Stimulated activated CD8-positive, alpha-beta memory T cell treated with anti-CD3 and anti-CD28 coated beads, Interleukin-12 subunit alpha, Interleukin-12 subunit beta, amount 100 ng/mL, for 24 hours (primary cell): ENCODE data around the gene PI4K2A.
"Not testable (repeated sequence)": the region's sequence is repeated elsewhere in the genome, so short reads cannot be mapped to it uniquely, and the experiment has no call there.

Source experiments
- DNase-seq: peaks from one replicate; pipeline ENCODE4 v3.0.0-alpha.2; 2020; ENCODE audit errors: extremely low read depth

The PI4K2A gene

DNA sequence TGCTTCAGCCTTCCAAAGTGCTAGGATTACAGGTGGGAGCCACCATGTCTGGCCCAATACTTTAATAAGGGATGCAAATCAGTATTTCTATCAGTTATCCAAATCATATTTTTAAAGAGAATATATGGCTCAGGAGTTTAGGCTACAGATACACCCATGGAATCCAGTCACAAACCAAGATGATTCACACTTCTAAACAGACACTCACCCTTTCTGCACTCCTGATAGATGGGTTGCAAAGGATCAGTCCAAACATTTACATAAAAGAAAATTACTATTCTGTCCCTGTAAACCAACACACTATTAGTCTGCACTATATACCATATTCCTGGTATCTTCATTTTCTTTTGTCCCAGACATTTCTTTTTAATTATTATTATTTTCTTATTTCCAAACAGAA is 9.4 kb upstream of the PI4K2A start:
- DNase-seq, result no peak

DNA sequence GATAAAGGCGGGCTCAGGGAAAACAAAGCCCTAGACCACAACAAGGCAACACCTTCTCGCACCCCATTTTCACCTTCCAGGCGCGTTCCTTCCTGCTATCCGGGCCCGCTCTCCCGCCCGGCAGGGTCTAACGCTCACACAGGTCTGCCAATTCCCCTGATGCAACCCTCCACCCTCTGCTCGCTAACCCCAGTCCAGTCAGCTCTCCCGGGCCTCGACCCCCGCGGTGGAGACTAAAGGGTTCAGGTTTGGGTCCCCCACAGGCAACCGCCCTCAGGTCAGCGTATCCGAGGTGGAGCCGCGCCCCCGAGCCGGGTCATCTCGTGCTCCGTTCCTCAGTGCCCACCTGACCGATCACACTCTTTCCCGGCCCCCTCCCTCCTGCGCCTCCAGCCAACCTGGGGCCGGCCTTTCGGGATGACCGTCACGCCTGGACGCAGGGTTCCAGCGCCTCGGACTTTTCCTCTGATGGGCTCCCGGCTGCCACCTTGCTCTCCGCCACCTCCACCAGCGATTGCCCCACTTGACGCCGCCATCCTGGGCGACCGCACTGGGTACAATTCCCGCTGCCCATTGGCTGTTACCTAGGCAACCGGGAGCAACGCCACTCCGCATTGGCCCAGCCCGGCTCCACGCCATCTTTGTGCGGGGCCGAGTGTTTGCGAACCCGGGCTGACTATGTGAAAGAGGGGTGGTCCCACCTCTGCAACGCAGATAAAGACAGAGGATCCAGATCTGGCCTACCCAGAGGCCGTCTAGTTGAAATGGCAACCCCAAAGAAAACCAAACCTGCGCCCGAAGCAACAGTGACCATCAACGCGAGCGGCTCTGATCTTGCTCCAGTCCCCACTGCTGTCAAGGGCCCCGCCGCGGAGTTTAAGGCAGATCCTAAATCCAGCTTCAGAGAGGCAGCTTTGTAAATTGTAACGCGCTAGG is 7.3 kb upstream of the PI4K2A start, which contains the start of gene MORN4:
MORN4 (minus strand) TSS at position 552 of the 936 bp plus-strand sequence. CDS start 13,847 bp downstream, outside the sequence.
- peak; percentile 79 for DNase-seq

DNA sequence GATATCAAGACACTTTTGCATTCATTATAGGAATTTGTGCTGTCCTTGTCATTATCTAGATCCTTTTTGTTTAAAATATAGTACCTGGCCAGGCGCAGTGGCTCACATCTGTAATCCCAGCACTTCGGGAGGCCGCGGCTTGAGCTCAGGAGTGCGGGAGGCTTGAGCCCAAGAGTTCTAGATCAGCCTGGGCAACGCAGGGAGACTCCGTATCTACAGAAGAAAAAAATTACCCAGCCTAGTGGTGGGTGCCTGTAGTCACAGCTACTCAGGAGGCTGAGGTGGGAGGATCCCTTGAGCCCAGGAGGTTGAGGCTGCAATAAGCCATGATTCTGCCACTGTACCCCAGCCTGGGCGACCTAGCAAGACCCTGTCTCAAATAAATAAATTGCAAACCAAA is 6.5 kb upstream of the PI4K2A start:
- no peak for DNase-seq

DNA sequence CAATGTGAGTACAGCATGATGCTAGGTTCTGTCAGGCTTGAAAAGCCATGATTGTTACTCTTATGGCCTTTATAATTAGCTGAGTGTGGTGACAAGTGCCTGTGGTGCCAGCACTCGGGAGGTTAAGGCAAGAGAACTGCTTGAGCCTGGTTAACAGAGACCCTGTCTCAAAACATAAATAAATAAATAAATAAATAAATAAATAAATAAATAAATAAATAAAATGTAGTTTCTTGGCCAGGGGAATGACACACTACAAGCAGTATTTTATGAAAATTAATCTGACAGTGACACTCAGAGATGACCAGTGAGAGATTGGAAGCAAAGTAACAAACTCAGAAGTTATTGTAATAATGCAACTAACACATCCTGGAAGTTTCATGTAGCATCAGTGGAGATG is 4.9 kb upstream of the PI4K2A start:
- DNase-seq, result no peak

DNA sequence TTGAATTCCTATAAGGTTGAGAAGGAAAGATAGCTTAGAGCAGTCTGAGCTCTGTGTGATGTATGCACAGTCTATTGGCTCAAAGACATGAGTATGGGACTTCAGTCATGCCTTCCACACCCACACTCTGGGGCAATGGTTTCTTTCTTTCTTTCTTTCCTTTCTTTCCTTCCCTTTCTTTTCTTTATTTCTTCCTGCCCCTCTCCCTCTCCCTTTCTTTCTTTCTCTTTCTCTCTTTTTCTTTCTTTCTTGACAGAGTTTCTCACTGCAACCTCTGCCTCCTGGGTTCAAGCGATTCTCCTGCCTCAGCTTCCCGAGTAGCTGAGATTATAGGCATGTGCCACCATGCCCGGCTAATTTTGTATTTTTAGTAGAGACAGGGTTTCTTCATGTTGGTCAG is 1.4 kb upstream of the PI4K2A start:
- DNase-seq, result not testable (repeated sequence)

DNA sequence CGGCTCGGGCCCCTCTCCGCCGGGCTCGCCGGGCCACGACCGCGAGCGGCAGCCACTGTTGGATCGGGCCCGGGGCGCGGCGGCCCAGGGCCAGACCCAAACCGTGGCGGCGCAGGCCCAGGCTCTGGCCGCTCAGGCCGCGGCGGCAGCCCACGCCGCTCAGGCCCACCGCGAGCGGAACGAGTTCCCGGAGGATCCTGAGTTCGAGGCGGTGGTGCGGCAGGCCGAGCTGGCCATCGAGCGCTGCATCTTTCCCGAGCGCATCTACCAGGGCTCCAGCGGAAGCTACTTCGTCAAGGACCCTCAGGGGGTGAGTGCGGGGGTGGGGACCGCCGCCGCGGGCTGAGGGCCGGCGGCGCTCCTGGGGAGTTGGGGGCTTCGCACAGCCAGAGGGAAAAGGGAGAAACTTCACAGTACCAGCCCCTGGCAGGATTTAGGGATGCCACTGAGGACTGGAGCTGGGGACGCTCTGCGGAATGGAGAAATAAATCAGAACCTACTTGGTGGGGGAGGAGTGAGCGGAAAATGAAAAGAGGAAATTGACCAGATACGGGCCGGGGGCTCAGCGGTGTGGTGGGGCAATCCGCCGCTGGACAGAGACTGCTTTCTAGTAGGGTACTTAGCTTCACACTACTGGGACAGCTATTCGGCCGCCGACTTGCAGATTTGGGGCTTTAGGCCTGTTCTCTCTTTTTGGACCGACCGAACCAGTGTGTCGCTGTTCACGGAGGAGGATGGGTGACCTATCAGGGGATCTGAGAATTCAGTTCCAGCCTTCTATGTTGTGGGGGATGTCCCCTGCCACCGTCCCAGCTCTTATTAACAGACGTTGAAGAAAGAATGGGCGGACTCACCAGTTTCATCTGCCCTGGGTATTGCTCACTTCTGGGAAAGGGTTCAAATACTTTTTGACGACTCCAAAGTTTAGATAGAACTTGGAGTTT is 669 bp downstream of the PI4K2A start:
- DNase-seq, result no peak

DNA sequence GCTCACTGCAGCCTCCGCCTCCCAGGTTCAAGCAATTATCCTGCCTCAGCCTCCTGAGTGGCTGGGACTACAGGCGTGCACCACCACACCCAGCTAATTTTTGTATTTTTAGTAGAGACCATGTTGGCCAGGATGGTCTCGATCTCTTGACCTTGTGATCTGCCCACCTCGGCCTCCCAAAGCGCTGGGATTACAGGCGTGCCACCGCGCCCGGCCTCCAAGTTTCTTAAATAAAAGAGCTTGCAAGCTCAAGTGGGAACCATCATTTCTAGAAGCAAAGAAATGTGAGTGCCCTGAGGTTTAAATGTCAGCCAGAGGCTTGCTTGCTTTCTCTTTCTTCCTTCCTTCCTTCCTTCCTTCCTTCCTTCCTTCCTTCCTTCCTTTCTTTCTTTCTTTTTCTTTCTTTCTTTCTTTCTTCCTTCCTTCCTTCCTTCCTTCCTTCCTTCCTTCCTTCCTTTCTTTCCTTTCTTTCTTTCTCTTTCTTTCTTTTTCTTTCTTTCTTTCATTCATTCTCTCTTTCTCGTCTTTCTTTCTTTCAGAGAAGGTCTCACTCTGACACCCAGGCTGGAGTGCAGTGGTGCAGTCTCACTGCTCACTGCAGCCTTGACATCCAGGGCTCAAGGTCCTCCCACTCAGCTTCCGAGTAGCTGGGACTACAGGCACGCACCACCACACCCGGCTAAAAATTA is 2.1 kb downstream of the PI4K2A start:
- not testable (repeated sequence) for DNase-seq

DNA sequence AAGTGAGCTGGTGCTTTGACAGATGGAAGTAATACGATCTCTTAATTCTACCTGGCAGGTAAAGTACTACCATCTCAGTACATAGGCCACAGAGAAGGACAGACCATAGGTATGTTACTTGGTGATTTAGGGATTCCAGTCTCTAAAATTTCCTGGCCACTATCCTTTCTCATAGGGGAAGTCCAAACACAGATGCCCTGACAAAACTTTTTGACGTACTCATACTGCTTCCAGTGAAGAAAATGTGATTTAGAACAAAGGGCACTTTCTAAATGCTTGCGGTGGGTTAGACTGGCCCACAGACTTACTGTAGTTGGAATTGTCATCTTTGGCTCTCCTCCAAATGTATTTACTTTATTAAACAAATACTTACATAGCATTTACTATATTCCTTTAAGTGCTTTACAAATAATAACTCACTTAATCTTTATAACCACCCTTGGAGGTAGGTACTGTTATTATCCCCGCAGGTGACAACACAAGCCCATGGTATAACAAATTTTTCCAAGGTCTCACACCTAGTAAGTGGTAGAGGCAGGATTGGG is 3.0 kb downstream of the PI4K2A start:
- no peak for DNase-seq

DNA sequence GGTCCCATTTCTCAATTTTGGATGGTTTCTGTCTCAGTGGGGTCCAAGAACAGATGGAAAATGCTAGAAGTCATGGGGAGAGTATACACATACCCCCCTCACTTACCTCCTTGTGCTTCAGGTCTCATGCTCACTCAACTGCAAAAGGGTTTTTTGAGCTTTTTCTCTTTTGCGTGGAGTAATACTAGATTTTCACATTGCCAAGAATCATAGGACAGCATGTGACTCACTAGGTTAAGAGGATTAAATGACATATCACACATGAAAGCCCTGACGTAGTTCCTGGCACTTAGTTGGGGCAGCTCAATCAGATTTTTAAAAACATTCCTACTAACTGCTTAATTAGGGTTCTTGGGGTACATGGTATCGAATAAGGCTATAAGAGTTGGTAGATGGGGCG is 4.5 kb downstream of the PI4K2A start:
- DNase-seq, result no peak

DNA sequence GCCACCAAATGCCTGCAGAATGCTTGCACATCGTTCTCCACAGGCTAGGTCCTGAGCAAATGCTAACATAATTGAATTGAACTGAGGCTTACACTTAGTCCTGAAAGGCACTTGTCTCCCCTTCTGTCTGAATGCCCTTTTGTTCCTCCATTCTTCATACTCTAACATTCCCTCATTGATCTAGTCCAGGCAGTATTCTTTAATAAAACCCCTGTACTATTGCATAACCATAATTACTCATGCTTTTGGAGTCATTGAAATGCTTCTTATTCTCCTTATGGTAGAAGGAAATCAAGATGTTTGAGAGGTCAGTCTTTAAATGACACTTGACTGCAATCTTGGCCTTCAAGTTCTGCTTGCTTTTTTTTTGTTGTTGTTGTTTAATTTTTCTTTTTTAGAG is 7.1 kb downstream of the PI4K2A start:
- DNase-seq, result no peak

DNA sequence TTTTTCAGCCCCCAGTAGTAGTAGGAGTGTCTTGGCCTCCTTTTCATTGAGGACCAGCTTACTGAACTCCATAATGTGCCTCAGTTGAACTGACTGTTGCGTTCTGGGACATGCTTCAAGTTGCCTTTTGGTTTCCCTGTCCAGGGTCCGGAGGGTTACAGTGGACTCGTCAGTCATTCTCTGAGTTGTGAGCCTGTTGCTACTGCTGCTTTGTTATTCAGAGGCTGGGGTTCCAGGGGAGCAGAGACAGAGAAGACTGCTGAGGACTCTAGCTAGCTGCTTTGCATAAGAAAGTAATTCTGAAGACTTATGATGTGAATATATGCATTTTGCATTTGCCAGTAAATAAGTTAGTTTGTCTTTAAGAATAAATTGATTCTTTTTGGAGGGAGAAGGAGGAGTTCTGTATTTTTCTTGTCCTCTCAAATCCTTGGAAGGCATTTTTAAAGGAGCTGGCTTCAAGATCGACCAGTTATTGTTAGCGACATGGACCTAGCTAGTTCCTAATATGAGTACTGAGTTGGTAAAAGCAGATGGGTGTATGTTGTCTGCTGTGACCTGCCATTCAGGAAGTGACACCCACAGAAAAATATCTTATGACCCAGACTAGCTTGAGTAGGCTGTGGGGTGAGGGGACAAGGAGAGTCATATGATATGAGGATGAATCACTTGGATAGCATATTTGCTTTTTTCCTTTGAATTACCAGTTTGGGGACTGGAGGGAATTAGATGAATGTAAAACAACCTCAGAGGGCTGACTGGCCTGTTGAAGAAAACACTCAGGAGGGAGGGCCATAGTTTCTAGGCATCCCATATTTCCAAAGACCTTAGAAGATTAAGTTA is 8.3 kb downstream of the PI4K2A start:
- DNase-seq, result no peak

DNA sequence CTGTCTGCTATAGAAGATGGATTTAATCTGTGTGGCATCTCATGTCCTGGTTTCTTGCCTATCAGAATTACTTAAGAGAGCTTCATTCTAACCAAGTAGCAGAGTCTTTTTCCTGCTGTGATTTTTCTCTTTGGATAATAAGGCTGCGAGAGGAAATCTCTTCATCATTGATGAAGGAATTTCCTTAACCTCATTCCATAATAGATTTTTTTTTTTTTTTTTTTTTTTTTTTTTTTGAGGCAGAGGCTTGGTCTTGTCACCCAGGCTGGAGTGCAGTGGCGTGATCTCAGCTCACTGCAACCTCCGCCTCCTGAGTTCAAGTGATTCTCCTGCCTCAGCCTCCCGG is 8.9 kb downstream of the PI4K2A start:
- not testable (repeated sequence) for DNase-seq

DNA sequence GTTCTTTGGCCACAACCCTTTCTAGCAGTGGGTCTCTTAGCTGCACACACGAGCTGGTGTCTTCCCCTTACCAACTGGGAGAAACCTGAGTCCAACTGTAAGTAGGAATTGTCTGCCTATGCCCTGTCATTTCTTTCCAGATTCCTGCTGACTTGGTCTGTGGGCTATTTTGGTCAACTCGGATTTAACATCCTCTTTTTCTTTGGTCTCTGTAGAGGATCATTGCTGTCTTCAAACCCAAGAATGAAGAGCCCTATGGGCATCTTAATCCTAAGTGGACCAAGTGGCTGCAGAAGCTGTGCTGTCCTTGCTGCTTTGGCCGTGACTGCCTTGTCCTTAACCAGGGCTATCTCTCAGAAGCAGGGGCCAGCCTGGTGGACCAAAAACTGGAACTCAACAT is 10.3 kb downstream of the PI4K2A start:
- no peak for DNase-seq

DNA sequence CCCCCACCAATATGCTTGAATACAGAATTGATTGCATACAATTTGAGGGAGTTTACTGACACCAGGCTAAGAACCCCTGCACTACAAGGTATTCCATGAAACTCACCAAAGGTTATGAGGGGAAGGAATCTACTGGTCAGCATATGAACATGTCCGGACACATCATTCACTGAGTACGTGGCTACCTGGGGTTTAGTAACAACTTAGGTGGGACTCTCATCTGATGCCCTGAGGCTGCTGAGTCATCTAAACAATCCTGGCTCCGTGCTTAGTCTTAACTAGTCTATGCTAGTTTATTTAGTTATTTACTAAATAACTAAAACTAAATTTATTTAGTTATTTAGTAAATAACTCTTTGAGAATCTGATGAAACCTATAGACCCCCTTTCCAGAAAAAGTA is 11.3 kb downstream of the PI4K2A start:
- DNase-seq, result no peak

DNA sequence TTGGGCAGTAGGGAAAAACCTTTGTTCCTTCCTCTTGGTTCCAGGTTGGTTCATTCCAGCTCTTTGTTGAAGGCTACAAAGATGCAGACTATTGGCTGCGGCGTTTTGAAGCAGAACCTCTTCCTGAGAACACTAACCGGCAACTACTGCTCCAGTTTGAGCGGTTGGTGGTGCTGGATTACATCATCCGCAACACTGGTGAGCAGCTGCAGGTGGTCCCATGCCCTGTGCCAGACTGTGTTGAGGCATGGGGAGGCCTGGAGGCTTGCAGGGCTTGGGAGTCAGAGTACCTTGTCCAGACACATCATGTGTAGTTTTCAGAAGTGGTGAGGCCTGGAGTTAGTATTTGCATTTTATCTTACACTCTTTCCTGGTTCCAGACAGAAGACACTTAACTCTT is 16.3 kb downstream of the PI4K2A start:
- no peak for DNase-seq

DNA sequence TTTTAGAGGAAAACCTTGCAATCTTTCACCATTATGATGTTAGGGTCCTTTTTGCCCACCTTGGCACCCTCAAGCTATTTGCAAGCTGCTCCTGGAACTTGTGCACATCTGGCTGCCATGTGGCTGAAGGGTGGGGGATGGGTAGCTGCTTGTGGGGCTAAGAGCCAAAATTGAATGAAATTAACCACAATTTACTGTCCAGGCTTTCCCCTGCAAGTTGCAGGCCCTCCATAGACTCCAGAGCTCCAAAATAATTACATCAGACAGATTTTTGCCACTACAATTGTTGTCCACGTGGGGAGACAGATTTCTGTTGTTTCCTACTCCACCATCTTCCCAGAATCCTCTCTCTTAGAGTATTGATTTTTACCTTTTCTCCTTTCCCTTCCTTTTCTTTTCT is 19.1 kb downstream of the PI4K2A start:
- DNase-seq, result no peak

DNA sequence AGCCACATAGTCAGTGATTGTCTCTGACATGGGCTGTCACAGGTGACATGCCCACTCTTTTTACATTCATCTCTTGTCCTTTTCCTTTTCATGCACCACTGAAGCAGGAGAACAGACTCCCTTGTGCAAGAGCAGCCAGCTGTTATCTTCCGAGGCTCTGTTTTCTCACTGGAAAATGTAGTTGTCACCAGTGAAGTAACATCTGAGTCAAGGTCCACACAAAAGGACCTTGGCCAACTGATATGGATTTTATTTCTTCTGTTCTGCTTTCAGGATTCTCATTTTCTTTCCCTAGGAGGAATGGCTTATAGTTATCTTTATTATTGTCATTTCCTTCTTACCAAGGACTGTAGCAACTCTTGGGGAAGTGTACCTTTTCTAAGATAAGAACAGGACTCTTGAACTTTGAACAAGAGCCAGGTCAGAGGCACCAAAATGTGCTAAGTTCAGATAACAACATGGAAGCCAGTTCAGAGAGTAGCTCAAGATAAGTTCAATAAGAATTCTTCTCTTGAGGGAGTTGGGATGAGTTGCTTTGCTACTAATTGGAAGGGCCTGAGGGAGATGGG is 23.9 kb downstream of the PI4K2A start:
- no peak for DNase-seq

DNA sequence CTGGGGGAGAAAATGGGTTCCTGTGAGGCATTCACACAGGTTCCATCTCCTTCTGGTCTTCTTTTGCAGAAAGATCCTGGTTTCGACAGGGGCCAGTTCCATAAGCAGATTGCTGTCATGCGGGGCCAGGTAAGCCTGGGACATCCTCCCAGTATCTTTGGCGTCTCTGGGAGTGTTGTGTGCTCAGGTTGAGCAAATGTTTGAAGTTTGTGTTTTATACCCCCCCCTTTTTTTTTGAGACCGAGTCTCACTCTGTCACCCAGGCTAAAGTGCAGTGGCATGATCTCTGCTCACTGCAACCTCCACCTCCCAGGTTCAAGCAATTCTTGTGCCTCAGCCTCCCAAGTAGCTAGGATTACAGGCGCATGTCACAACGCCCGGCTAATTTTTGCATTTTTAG is 26.5 kb downstream of the PI4K2A start:
- DNase-seq, result no peak

DNA sequence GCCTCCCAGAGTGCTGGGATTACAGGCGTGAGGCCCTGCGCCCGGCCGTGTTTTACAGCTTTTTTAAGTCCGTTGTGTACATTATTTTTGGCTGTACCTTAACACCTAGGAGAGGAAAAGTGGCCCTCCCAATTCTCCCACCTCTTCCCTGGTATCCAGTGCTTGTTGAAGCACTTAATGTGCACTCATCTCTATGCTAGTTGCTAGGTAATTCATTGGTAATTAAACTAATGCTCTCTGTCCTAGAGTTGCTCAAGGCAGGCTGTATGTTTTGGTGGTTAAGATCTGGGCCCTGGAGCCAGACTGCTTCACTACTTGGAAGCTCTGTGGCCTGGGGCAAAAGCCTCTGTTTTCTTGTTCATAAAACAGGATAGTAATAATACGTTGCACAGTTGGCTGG is 27.0 kb downstream of the PI4K2A start:
- no peak for DNase-seq

DNA sequence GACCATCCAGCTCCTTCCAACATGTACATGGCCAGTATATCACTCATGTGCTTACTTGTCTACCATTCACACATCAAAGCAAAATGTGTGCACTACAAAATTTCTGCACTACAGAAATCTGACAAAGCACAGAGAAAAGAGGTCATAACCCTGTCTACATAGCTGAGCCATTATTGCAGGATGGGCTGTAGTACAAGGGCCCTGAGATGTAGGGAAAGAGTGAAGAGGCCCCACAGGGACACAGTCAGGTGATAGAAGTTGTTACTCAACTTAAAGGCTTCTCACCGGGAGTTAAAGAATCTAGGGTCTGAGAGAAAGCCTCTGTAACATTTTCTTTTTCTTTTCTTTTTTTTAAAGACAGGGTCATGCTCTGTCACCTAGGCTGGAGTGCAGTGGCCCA is 29.1 kb downstream of the PI4K2A start:
- no peak for DNase-seq
